COR-L47 (cell line): ENCODE measurements around the gene ADH5.
"Not testable (repeated sequence)": the region's sequence is repeated elsewhere in the genome, so short reads cannot be mapped to it uniquely, and the experiment has no call there.

ENCODE experiments used
- DNase-seq: peaks from one replicate; lab custom pipeline; 2025; lab: John Stamatoyannopoulos, UW

Gene ADH5

DNA sequence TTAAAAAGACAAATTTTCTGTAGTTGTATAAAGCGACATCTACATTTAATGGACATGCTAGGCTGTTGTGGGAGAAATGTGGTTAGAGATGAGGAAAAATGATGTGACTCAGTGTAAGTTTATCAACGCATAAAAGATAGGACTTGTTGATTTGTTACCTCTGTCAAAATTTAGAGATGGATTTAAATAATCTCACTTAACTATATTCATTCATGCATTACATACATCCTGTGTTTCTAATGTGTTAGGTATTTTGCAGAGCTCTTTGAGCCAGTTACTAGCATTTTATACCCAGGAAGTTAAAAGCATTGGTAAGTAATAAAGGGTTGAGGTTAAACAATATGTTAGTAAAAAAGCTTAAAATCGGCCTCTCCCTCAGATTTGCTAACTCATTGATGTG lies 58.7 kb downstream of the ADH5 start:
- DNase-seq = no peak

DNA sequence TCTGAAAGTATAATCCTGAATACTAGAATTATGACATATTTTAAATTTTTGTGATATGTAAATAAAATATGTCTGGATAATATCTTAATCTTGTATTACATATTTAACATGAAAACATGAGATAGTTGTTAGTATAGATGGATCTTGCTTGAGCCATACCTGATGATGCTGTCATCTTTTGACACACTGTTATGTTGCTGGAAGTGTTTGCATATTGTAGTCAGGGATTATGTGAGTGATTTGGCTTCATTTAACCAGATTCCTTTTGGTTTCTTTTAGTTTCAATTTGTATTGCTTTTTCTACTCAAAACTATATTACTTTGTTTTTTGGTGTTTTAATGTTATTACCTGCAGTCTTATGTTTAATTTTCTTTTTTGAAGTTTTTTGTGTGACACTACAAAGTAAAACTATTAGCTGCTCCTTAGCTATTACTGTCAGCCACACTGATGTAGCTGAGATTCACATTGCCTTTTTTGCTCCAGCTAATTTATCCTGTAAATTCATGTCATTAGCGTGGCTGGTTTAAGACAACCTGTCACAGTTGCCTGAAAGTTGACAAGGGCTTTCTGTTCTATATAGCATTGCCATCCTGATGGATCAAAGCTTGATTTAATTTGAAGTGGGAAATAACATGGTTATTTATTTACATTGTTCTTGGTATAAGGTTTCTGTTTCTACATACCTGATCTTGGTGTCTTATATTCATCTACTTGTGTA lies 59.4 kb downstream of the ADH5 start:
- DNase-seq = no peak

DNA sequence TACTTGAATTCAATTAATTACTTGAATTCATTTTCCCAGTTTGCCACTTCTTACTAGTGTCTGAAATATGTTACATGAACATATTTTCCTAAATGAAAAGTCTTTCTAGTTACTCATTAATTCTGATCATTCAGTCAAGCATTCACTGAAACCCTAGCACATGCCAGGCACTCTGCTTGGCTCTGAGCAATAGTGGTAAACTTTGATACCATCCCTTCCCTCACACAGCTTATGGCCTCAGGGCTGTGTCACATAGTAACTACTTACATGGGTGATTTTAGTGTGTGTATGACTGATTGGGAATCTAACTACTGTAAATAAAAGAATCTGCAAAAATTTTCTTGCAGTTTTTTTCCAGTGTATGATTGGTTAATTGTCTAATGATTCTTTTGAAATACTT lies 60.4 kb downstream of the ADH5 start:
- no peak for DNase-seq

DNA sequence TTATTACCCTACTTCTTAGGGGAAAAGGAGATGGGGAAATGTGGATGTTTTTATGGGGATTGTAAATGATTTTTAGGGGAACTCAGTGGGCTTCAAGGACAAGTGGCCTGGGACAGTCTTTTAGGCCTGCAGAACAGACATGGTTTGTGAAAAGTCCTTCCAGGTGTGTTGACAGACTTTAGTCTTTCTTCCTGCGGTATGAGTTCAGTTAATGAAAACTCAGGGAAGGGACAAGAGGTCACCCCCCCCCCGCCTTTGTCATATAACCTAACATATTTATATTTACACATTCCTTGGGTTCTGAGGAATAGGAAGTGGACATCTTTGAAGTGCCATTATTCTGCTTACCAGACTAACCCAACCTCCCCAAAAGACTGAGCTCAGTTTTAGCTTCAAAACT lies 61.3 kb downstream of the ADH5 start:
- DNase-seq = no peak

DNA sequence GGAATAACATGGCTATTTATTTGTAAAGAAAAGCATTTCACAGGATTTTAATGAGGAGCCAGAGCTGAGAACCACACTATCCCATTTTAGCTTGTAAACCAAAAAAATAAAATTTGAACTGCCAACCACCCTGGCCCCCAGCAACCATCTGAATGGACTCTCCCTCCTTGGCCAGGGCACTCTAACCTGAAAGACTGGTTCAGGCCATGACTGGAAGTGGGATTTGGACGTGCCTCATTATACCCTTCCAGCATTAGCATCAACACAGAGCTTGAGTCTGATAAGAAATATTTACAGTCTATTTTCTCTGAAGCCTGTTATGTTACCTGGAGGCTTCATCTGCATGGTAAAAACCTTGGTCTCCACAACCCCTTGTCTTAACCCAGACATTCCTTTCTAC lies 63.1 kb downstream of the ADH5 start:
- no peak for DNase-seq

DNA sequence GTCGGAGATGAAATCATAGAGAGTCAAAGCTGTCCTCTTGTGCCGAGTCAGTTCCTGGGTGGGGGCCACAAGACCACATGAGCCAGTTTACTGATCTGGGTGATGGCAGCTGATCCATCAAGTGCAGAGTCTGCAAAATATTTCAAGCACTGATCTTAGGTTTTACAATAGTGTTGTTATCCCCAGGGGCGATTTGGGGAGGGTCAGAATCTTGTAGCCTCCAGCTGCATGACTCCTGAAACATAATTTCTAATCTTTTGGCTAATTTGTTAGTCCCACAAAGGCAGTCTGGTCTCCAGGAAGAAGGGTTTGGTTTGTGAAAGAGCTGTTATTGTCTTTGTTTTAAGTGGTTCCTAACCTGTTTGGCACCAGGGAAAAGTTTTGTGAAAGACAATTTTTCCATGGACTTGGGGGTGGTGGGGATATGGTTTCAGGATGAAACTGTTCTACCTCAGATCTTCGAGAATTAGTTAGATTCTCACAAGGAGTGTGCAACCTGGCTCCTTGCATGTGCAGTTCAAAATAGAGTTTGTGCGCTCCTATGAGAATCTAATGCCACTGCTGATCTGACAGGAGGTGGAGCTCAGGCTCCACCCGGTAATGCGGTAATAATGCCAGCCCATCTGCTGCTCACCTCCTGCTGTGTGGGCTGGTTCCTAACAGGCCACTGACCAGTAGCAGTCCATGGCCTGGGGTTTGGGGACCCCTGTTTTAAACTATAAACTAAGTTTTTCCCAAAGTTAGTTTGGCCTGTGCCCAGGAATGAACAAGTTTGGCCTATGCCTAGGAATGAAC lies 63.9 kb downstream of the ADH5 start:
- DNase-seq = no peak

DNA sequence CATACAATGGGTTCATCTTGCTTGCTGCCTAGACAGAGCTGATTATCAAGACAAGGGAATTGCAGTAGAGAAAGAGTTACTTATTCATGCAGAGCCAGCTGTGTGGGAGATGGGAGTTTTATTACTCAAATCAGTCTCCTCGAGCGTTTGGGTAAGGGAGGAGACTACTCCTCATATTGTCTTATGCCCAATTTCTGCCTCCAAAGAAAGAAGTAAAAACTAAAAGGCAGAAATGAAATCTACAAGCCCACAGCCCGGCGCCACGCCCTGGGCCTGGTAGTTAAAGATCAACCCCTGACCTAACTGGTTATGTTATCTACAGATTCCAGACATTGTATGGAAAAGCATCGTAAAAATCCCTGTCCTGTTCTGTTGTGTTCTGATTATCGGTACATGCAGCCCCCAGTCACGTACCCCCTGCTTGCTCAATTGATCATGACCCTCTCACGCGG lies 64.8 kb downstream of the ADH5 start:
- not testable (repeated sequence) for DNase-seq

DNA sequence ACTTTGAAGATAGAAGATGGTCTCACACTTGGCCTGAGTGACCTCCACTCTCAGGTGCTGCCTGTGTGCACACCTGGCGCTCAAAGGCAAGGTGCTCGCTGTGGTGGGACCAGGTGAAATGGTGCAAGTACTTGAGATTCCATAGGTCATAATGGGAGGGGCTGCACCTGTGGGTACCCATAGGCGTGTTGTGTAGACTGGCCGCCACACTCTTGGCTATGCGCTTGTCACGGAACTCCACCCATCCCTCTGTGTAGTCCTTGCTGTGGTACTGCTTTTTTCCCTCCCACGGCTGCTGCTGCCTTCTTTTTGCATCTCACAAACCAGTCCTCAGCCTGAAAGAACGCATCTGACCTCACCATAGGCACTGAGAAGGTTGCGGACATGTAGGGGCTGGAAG lies 66.0 kb downstream of the ADH5 start:
- DNase-seq = no peak

DNA sequence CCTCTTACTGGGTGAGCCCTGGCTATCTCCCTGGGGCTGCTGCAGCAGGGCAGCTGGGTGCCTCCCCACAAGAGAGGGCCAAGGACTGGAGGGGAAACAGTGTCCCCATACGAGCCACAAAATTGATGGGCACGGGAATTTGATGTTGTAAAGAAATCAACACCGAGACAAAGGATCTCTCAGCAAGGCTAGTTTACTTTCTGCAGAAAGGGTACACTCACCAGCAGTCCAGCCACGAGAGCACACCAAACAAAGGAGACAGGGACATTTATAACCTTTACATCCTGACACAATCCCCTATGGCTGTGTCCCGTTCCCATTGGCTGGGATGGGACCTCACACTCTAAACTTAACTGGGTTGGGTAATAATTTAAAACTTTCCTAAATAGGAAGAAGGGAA lies 67.2 kb downstream of the ADH5 start:
- DNase-seq = no peak
